ENCODE data around the gene TANC1.

Gene TANC1

DNA sequence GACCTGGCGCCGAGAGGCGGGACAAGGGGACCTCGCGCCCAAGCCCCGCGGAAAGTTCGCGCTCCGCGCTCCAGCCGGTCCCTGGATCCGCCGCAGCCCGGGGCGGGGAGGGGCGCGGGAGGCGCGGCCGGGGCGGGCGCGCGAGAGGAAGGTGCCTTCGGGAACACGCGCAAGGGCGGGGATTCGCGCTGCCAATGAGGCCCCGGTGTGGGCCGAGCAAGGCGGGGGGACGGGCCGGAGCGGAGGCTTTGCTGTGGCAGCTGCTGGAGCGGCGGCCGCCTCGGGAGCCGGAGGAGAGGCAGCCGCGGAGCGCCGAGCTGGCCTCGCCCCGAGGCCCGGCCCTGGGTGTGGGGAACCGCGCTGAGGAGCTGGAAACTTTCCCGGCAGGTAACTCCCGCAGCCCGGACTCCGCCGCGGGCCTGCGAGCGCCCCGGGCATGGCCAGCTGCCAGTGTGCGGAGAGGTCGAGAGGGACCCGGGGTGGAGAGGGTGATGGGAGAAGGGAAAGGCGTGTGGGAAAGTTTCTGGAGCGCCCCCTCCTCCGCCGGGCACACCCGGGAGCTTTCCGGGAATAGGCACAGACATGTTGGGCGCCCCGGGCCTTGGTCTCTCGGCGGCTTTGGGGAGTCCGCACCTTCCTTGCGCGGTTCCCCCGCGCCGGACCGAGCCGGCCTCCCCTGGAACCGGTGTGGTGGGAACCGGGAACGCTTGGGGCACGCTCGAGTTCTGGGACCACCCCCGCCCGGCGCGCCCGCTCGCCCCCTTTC lies at the start of gene TANC1:
TANC1 (plus strand) TSS at position 245 of the 766 bp plus-strand sequence. CDS start 97,271 bp downstream, outside the sequence.
- DNase-seq: peak; percentile 69

DNA sequence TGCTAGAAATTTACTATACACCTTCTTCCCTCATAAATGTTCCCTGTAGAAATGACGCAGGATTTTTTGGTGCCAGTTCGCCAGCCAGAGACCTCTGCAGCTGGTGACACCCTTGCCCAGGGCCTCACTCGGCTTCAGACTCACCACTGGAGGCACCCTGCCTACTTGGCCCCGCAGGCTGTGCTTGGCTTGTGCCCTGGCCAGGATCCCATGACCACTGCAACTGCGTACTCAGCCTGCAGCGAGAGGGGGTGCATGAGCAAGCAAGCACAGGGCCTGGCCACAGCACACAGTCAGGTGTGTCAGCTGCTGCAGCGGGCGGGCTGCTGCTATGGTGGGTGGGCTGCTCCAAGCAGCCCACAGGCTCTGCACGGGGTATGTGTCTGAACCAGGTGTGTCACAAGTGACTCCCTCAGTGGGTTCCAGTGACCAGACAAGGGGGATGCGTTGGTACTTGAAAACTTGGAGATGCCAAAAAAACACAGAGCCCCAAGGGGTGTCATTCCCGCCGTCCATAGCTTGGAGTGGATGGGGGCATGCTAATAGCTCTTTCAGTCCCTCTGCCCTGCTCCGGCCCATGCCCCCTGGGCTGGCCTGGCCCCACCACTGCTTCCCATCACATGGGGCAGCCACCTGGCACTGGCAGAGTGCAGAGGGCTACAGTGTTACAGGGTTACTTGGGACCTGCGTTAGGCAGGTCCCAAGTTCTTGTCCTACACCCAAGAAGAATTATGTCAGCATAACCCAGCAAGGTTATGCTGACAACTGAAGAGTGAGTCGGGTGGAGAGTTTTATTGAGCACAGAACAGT lies 46.6 kb upstream of the TANC1 start:
- no peak for DNase-seq

DNA sequence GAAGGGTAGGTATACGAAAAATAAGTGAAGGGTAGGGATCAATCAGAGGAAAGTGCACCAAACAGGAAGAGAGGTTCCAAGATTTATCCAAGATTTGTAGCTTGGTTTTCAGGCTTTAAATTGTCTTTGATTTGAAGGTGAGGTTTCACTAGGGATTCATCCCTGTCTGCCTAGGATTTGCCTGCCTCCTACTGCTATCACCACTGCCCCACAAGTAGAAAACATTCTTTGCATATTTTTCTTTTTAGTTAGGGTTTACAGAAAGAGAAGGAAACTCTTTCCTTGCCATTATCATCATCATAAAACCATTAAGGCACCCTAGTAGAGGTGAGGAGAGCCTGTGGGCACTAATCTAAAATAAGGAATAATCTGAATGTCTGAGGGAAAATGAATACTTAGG lies 45.8 kb upstream of the TANC1 start:
- no peak for DNase-seq

DNA sequence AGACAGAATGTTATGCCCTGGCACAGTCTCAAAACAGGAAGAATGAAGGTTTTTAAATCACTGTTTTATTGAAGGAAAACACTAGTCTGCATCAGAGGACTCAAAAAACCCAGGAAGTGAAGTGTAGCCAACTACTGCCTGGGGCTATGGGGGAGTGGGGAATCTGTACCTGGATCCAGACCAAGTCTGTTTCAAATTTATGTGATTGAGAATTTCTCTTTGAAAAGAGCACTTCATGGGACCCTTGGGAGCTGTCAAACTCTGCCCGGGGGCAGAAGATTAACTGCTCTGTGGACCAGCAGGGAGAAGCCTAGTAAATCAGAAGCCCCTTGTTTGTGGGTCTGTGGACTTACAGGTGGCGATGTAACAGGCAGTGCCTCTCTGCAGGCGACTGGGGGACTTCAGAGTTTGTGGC lies 45.3 kb upstream of the TANC1 start:
- no peak for DNase-seq

DNA sequence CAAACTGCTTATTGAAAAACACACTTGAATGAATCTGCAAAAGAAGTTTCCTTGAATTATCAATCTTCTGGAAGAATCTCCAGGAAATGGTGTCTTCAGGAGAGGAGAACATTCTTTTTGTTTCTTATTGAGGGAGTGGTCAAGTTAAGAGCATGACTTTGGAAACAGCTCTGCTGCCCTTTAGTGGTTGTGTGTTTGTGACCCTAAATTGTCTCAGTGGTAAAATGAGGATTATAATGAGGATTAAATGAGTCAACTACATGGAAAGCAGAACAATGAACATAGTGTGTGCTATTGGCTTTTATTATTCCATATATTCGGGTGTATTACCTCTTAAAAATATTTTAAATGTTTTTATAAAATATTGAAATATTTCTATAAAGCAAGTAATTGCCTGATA lies 44.8 kb upstream of the TANC1 start:
- DNase-seq: no peak

DNA sequence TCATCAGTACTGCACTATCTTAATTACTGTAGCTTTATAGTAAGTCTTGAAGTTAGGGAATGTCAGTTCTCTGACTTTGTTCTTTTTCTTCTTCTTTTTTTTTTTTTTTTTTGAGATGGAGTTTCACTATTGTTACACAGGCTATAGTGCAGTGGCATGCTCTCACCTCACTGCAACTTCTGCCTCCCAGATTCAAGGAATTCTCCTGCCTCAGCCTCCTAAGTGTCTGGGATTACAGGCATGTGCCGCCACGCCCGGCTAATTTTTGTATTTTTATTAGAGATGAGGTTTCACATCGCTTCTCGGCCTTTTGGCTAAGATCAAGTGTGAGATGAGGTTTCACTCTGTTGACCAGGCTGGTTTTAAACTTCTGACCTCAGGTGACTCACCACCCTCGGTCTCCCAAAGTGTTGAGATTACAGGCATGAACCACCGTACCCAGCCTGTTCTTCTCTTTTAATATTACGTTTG lies 41.9 kb upstream of the TANC1 start:
- no peak for DNase-seq

DNA sequence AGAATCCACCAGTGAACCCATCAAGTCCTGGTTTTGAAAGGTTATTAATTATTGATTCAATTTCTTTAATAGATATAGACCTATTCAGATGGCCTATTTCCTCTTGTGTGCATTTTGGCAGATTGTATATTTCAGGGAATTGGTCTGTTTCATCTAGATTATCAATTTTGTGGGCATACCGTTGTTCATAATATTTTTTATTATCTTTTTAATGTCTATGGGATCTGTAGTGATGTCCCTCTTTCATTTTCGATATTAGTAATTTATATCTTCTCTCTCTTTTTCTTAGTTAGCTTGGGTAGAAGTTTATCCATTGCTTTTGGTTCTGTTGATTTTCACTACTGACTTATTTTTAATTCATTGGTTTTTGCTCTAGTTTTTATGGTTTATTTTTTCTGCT lies 39.9 kb upstream of the TANC1 start:
- DNase-seq: no peak

DNA sequence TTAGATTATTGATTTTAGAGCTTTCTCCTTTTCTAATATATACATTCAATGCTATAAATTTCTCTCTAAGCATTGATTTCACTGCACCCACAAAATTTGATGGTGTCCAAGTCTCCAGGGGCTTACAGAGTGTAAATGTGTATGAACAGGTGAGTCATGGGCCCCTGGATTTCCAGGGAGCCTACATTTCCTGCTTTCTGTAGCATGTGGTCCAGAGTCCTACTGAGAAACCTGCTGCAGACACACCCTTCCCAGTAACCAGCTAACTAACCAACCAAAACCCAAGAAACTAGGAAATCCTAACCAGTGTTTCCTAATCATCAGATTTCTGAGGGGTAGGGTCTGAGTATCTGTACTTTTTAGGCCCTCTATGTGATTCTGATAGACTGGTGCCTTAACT lies 39.5 kb upstream of the TANC1 start:
- DNase-seq: no peak

DNA sequence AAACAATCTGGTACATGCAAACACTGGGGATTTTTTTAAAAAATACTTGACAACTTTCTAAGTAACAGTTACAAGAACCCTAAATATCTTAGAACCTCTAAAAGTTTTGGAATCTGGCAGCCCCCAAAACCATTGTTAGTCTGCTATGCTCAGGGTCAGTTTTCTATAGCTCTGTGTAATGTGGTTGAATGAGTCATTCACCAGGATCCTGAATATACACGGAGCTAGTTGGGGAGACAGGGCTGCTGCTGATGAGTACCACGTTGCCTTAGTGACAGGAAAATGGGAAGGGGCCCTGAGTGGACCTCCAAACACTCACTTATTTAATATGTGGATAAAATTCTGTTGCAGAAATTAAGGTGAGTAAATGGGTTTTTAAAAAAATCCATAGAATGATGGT lies 36.9 kb upstream of the TANC1 start:
- no peak for DNase-seq

DNA sequence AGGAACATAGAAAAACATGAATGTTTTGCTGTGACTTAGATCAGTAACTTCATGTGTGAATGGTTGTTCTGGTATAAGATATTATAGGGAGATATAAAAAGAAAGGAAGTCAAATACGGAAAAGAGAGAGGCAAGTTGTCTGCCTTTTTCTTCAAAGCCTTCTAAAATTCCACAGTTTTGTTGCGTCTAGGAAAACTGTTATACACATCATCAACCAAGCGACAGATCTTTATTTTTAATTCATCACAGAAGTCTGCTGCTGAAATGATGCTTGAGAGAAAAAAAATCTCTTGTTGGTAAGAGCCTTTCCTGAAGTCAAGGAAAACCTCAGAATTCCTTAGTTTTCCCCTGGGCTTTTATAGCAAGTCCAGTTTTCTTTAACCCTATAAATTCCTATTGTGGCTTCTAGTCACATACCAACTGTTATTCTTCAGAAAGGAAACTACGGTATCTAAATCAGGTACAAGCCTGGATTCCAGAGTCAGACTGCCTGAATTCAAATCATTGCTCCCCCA lies 36.3 kb upstream of the TANC1 start:
- no peak for DNase-seq

DNA sequence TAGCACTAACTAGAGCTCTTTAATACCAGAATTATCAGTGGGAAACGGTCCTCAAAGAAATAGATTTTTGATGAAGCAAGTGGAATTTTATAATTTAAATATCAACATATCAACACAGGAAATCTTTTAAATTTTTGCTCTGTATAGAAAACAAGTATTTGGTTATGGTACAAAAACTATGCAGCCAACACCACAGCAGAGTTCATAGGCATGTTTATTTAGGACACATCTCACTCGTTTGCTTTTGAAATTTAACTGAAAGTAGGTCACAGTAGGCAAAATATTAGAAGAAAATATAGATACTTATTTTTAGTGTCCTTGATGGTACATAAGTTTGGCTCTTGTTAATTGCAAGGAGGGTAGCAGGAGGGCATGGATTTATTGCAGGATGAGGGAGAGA lies 34.3 kb upstream of the TANC1 start:
- DNase-seq: no peak

DNA sequence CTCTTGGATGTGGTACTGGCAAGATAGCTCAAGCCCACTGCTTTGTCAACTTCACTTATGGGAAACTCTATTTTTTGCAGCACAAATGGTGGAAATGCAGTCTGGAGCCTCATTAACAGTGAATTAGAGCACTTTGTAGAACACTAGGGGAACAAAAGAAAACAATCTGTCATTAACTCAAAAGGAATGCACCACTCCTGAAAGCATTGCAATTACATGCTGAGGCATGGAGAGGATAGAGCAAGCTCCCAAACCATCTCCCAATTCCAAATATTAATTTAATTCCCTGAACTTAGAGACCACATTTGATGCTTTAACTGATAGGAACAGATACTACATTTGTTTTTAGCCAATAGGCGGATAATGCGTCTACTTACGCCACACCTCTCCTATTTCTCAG lies 32.8 kb upstream of the TANC1 start:
- DNase-seq: no peak

DNA sequence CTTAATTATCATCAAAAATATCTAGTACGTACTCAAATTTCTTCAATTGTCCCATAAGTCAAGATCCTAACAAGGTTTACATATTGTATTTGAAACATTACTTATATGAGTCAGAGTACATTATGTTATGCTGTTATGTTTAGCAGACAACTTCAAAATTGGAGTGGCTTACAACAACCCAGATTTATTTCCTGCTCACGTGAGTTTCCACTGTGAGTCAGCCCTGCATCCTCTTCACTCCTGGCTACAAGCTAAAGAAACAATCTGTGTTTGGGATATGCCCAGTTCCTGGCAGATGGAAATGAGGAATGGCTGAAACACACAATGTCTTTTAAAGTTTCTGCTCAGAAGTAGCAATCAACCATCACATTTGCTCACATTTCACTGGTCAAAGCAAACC lies 31.5 kb upstream of the TANC1 start:
- no peak for DNase-seq

DNA sequence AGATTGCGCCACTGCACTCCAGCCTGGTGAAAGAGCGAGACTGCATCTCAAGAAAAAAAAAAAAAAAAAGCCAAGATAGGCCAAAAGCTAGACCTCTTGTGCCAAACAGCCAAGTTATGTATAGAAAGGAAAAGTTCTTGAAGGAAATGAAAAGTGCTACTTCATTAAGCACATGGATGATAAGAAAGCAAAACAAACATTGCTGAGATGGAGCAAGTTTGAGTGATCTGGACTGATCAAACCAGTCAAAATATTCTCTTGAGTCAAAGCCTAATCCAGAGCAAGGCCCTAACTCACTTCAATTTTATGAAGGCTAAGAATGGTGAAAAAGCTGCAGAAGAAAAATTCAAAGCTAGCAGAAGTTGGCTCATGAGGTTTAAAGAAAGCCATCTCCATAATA lies 28.1 kb upstream of the TANC1 start:
- no peak for DNase-seq

DNA sequence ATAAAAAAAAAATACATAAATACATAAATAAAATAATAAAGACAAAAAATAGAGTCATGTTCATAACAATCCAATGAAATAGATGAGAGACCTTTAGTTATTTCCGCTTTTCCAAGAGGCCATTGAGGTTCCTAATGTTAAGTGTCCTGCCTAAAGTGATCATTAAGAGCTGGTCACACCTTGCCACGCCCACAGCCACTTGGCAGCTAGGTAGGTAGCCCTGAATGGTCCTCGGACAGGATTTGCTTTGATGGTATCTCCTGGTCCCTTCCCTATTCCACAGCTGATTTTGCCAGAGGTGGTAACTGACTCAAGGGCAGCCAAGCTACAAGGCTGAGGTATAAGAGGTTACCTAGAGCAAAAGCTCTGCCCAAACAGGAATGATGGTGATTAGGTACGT lies 24.5 kb upstream of the TANC1 start:
- no peak for DNase-seq

DNA sequence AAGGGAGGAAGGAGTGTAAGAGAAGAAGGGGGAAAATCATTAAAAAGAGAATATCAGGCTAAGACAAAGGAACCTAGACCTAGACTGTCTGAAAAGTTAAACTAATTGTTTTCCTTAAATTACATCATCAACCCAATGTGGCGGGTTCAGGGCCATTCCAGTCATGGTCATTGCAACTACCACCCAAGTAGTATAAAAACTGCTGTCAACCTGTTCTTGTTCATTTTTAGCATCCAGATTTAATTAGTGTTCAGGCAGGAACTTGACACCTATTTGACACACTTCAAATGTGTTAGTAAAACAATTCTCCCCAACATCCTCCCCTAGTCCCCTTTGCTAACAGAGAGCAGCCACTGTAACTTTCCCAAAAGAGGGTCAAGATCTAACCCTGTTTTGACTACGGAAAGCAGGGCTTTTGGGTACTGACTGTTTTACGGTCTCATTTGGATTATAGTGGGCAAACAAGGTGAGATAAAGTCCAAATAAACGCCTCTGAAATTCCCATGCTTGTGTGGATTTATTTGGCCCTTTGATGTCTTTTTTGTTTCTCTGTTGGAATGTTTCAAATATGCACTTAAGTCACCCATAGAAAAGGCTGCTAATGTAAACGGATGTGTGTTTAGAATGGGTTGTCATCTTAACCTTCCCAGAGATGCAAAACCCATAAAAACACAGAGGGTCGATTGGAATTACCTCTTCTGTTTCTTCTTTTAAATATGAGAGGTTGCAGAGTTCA lies 19.3 kb upstream of the TANC1 start:
- no peak for DNase-seq

DNA sequence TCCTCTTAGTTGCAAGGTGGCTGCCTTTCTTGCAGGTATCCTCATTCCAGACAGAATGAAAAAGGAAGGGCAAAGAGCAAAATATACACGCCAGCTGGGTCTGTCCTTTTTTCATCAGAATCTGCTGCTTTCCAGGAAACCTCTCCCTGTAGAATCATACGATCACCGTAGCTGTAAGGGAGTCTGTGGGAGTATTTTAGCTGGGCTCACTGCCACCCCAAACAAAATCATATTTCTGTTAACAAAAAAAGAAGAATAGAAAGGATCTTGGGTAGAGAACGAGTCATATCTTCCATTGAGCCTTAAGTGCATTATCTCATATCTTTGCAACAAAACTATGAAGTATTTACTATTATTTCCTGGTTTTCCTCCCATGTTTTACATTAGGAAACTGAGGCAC lies 15.0 kb upstream of the TANC1 start:
- no peak for DNase-seq

DNA sequence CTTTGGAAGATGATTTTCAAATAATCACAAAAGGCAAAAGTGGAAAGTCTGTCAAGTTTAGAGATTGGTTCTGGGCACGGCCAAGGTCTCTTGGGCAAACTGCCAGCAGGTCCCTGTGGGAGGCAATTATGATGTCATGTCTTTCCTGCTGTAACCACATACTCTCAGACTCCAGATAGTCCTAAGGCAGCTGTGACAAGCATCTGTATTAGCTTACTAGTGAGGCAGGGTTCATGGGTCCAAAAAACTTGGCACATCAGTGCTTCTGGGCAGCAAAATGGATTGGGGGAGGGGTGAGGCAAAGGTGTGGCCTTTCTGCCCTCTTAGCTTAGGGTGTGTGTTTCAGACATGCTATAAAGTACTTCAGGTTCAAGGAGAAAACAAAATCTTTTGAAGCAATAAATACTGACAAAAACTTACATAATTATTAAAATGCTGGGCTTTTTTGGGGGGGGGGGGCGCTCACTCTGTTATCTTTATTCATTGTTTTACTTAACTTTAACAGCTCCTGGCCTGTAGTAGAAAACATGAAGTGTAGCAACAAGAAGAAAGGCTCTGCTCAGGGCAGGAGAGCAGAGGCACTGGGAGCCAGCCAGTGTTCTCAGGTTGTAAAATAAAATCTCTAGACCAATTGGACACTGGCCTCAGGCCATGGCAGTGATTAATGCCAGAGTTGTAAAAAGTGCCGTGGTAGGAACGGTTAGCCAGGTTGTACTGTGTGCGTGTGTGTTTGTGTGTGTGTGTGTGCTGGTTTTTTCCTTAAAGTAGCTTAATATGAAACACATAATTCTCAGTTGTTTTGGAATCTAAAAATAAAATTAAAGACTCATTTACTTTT lies 14.3 kb upstream of the TANC1 start:
- peak; percentile 70 for DNase-seq

DNA sequence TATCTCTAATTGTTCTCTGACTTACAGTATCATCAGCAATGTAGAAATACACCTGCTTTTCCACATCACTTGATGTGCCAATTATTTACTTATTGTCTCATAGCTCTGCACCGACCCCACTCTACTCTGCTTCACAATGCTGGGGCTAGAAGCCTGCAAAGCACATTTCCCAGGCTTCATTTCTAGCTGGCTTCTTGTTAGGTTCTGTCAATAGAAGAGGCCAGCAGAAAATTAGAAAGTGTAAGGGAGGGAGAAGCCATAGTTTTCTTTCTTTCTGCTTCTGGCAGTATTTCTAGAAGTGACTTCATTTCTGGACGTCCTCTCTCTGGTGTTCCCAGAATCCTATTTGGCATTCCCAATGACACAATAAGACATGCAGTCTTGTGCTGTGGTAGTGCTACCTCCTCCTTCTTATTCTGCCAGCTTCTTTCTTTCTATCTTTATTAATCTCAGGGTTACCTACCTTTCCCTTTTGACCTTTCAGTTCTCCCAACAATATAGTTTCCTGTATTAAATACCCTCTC lies 12.5 kb upstream of the TANC1 start:
- DNase-seq: no peak

DNA sequence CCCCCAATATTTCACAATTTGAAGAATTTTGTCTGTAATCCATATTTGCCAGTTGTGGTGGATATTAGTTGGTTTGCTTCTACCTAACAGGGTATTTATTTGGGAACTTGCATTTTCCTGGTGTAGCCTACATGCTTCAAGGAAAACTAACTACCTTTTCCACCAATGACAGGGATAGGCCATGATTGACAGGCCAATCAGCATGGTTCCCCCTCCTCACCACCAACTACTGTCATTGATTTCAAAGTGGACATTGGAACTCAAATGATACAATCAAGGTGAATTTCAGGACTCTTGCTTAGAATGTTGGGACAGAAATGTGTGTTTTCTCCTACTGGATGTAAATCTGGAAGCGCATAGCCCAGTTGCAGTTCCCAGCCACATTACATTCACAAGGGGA lies 10.1 kb upstream of the TANC1 start:
- DNase-seq: no peak

DNA sequence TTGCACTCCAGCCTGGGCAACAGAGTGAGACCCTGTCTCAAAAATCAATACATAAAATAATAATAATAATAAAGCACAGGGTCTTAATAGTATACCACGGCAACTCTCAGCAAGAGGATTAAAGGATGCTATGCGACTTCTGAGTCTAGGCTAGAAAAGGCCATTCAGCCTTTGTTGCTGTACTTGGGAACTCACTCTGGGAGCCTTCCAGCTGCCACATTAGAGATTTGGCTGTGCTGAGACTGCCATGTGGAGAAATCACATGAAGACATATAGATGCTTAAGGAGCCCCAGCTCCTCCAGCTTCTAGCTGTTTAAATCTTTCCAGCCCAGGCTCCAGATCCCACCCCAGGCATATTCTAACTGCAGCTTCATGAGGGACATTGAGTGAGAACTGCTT lies 8.2 kb upstream of the TANC1 start:
- DNase-seq: no peak

DNA sequence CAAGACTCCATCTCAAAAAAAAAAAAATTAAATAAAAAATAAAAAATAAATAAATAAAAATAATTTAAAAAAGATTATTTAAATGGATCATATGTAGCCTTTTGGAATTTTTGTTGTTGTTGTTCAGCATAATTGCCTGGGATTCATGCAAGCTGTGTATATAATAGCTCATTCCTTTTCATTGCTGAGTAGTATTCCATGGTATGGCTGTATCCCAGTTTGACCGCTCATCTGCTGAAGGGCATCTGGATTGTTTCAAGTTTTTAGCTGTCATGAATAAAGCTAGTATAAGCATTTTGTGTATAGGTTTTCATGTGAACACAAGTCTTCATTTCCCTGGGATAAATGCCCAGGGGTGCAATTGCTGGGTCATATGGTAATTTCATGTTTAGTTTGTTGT lies 6.4 kb upstream of the TANC1 start:
- no peak for DNase-seq

All from NCI-H1694 (cell line).